D341Med (cell line): ENCODE measurements around the gene IMPG1.
"Not testable (repeated sequence)": the region's sequence is repeated elsewhere in the genome, so short reads cannot be mapped to it uniquely, and the experiment has no call there.

ENCODE experiments used
- DNase-seq: peaks from one replicate; pipeline ENCODE4 v3.0.0; 2012; ENCODE audit warnings: low spot score

Gene IMPG1

GRCh38 chr6:75946146-75946831 is 126.2 kb downstream of the IMPG1 start:
- no peak for DNase-seq

- DNase-seq: no peak
Measured at GRCh38 chr6:75943381-75943780, 129.1 kb downstream of the IMPG1 start.

- DNase-seq: no peak
Measured at GRCh38 chr6:75941509-75941908, 131.0 kb downstream of the IMPG1 start.

- DNase-seq: no peak
Measured at GRCh38 chr6:75940564-75940963, 131.9 kb downstream of the IMPG1 start.

- no peak for DNase-seq
Measured at GRCh38 chr6:75937846-75938245, 134.6 kb downstream of the IMPG1 start.

- no peak for DNase-seq
Measured at GRCh38 chr6:75936682-75937081, 135.8 kb downstream of the IMPG1 start.

GRCh38 chr6:75935473-75935793 is 137.0 kb downstream of the IMPG1 start:
- no peak for DNase-seq

- peak; percentile 76 for DNase-seq
Measured at GRCh38 chr6:75934643-75935472, 137.6 kb downstream of the IMPG1 start.

- no peak for DNase-seq
Measured at GRCh38 chr6:75933387-75933975, 139.0 kb downstream of the IMPG1 start.

- peak; percentile 67 for DNase-seq
Measured at GRCh38 chr6:75932067-75932466, 140.4 kb downstream of the IMPG1 start.

- no peak for DNase-seq
Measured at GRCh38 chr6:75931011-75931680, 141.3 kb downstream of the IMPG1 start.

- DNase-seq: no peak
Measured at GRCh38 chr6:75926293-75927168, 145.9 kb downstream of the IMPG1 start.

- no peak for DNase-seq
Measured at GRCh38 chr6:75922226-75922625, 150.2 kb downstream of the IMPG1 start.

- no peak for DNase-seq
Measured at GRCh38 chr6:75913040-75913439, 159.4 kb downstream of the IMPG1 start.

GRCh38 chr6:75907444-75907843 is 165.0 kb downstream of the IMPG1 start:
- DNase-seq: no peak

GRCh38 chr6:75906871-75907270 is 165.6 kb downstream of the IMPG1 start:
- no peak for DNase-seq

GRCh38 chr6:75905129-75905528 is 167.3 kb downstream of the IMPG1 start:
- not testable (repeated sequence) for DNase-seq

GRCh38 chr6:75900216-75900615 is 172.2 kb downstream of the IMPG1 start:
- not testable (repeated sequence) for DNase-seq

- DNase-seq: no peak
Measured at GRCh38 chr6:75896526-75896925, 175.9 kb downstream of the IMPG1 start.

- DNase-seq: no peak
Measured at GRCh38 chr6:75893776-75894152, 178.7 kb downstream of the IMPG1 start.

- peak; percentile 41 for DNase-seq
Measured at GRCh38 chr6:75893058-75893775, 179.2 kb downstream of the IMPG1 start.
